Measurements from ENCODE around the gene TOP2A.

DNA sequence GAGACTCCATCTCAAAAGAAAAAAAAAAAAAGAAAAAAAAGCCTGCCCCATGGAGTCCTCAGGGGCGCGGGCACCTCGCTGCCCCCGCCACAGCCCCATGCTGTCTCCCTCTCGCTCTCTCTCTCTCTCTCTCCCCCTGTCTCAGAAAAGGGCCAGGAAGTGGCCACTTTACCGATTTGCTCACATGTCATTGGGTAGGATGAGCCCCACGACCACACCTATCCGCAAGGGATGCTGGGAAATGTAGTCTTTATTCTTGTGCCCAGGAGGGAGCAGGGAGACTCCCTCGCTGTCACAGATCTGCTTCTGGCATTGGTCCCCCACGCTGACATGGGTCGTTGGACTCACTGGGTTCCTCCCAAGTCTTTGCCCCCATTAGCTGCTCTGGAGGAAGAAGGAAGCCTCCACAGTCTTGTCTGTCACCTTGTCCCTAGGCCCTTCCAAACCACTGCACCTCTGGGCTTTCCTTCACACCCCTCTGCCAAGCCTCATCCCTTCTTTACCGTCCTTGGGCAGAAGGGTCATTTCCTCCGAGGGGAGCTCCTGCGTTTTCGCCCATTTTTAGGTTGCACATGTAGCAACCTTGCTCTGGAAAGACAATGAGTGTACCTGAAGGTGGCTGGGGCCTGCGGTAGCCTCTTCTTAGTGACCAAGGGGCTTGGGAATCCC lies 46.3 kb downstream of the TOP2A start:
- TF ChIP-seq CTCF (conservative IDR thresholded peaks at IDR 0.05 in 1 of 2, IDR thresholded peaks at IDR 0.05 in 1 of 2; ENCODE audit: low read depth in 1 of 2, low read length in 2 of 2) (no peak), EZH2 (IDR thresholded peaks at IDR 0.05; ENCODE audit: low read length, missing control alignments) (no peak)
